Measurements from ENCODE around the gene ZNF432. TPM values are rescaled to one million over a fixed set of nuclear protein-coding genes. Genes with fewer than 3 reads are reported as not detected.

The ZNF432 gene
- total and polyA plus RNA-seq, 10 of the 15 experiments (the other 5 are each of a cell fraction or from before 2014, with no cell fraction given): 1.7 to 7.2 (median 4.3) TPM

DNA sequence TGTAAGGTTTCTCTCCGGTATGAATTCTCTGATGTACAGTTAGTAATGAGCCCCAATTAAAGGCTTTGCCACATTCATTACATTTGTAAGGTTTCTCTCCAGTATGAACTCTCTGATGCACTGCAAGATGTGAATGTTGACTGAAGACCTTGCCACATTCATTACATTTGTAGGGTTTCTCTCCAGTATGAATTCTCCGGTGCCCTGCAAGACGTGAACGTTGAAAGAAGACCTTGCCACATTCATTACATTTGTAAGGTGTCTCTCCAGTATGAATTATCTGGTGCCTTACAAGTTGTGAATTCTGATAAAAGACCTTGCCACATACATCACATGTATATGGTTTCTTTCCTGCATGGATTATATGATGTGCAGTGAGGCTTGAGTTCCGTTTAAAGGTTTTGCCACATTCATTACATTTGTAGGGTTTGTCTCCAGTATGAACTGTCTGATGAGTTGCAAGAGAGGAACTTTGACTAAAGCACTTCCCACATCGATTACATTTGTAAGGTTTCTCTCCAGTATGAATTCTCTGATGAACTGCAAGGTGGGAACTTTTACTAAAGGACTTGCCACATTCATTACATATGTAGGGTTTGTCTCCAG is 17.7 kb upstream of the ZNF432 start:
- H3K4me2 ChIP-seq (ENCODE audit: control insufficient read depth, insufficient read depth): no peak overlapping the region
- DNase-seq (ENCODE audit: low read depth, low spot score) (no peak), ATAC-seq (no peak), FAIRE-seq (no peak)
- H3K9ac ChIP-seq (ENCODE audit: control insufficient read depth, insufficient read depth, low read length): no peak overlapping the region
- ChIA-PET CTCF (no interaction called here), SMC1A (ENCODE audit: uncharacterized antibody, unreplicated experiment) (no interaction called here), RAD21 (ENCODE audit: unreplicated experiment) (no interaction called here), POLR2A (no interaction called here)
- no peak overlapping the region for H3K4me3 ChIP-seq
- H3K79me2 ChIP-seq (ENCODE audit: control insufficient read depth, insufficient read depth, low read length): no peaks in the 10 kb centered on the region
- H3K9me3 ChIP-seq (replicated peaks; ENCODE audit: control insufficient read depth, insufficient read depth, low read length): peaks cover 63% of the 10 kb centered on the region
- H4K20me1 ChIP-seq (ENCODE audit: control insufficient read depth, insufficient read depth): no peaks in the 10 kb centered on the region
- in situ Hi-C loops (cut with MboI): no loop called here
- no peaks in the 10 kb centered on the region for H3K27me3 ChIP-seq (replicated peaks in 1 of 2; ENCODE audit: control insufficient read depth in 2 of 2, insufficient read depth in 2 of 2, low read length in 1 of 2)
- BruUV-seq (replicated peaks): no TSS peak
- H3K27ac ChIP-seq (ENCODE audit: control insufficient read depth, insufficient read depth): no peak overlapping the region
- intact Hi-C loops (cut with micrococcal nuclease; ENCODE audit: unreplicated experiment): no loop called here
- no peaks in the 10 kb centered on the region for H3K4me1 ChIP-seq (ENCODE audit: control insufficient read depth, insufficient read depth, low read length)
- over 99% methylated on average over 6 of the region's 6 CpGs for WGBS (ENCODE audit: insufficient coverage, insufficient replicate concordance, low lambda C conversion rate, missing lambda C conversion rate)
- TF ChIP-seq SPI1 (IDR thresholded peaks at IDR 0.05; ENCODE audit: borderline replicate concordance, insufficient read depth, low read depth, low read length) (no peak), SKIL (IDR thresholded peaks at IDR 0.05; ENCODE audit: low read depth, poor library complexity, severe bottlenecking) (no peak), CBFB (IDR thresholded peaks at IDR 0.05; ENCODE audit: low read depth) (no peak), ZNF274 (IDR thresholded peaks at IDR 0.05; ENCODE audit: insufficient read depth, insufficient read length) (peak; percentile 79)
- no peak overlapping the region for H2AFZ ChIP-seq (ENCODE audit: control insufficient read depth, low read depth, low read length)
- peaks cover 0 to 29% of the 10 kb centered on the region in 2 experiments for H3K36me3 ChIP-seq (ENCODE audit: control insufficient read depth in 2 of 2, insufficient read depth in 2 of 2, low read length in 1 of 2)

DNA sequence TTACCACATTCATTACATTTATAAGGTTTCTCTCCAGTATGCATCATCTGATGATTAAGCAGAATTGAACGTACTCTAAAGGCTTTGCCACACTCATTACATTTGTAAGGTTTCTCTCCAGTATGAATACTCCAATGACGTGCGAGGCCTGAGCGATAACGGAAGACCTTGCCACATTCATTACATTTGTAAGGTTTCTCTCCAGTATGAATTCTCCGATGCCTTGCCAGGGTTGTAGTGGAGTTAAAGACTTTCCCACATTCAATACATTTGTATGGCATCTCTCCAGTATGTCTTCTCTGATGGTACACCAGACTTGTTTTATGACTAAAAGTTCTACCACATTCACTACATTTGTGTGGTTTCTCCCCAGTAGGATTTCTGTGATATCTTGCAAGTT is 16.8 kb upstream of the ZNF432 start:
- Histone ChIP-seq H3K4me1 (ENCODE audit: control insufficient read depth, insufficient read depth, low read length) (no peaks in the 10 kb centered on the region), H3K9me3 (replicated peaks; ENCODE audit: control insufficient read depth, insufficient read depth, low read length) (peaks cover 62% of the 10 kb centered on the region), H3K79me2 (ENCODE audit: control insufficient read depth, insufficient read depth, low read length) (no peaks in the 10 kb centered on the region), H3K27ac (ENCODE audit: control insufficient read depth, insufficient read depth) (no peak overlapping the region), H3K36me3 (ENCODE audit: control insufficient read depth in 2 of 2, insufficient read depth in 2 of 2, low read length in 1 of 2) (peaks cover 0 to 24% of the 10 kb centered on the region in 2 experiments), H3K4me2 (ENCODE audit: control insufficient read depth, insufficient read depth) (no peak overlapping the region), H2AFZ (ENCODE audit: control insufficient read depth, low read depth, low read length) (no peak overlapping the region), H3K9ac (ENCODE audit: control insufficient read depth, insufficient read depth, low read length) (no peak overlapping the region), H3K27me3 (replicated peaks in 1 of 2; ENCODE audit: control insufficient read depth in 2 of 2, insufficient read depth in 2 of 2, low read length in 1 of 2) (no peaks in the 10 kb centered on the region), H4K20me1 (ENCODE audit: control insufficient read depth, insufficient read depth) (no peaks in the 10 kb centered on the region), H3K4me3 (no peak overlapping the region)
- FAIRE-seq: no peak
- 99% methylated on average over 6 of the region's 6 CpGs for WGBS (ENCODE audit: insufficient coverage, insufficient replicate concordance, low lambda C conversion rate, missing lambda C conversion rate)
- intact Hi-C loops (cut with micrococcal nuclease; ENCODE audit: unreplicated experiment) (no loop called here), in situ Hi-C loops (cut with MboI) (no loop called here)
- TF ChIP-seq, protein P1, sequence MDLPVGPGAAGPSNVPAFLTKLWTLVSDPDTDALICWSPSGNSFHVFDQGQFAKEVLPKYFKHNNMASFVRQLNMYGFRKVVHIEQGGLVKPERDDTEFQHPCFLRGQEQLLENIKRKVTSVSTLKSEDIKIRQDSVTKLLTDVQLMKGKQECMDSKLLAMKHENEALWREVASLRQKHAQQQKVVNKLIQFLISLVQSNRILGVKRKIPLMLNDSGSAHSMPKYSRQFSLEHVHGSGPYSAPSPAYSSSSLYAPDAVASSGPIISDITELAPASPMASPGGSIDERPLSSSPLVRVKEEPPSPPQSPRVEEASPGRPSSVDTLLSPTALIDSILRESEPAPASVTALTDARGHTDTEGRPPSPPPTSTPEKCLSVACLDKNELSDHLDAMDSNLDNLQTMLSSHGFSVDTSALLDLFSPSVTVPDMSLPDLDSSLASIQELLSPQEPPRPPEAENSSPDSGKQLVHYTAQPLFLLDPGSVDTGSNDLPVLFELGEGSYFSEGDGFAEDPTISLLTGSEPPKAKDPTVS (IDR thresholded peaks at IDR 0.05; ENCODE audit: low read depth, low read length): no peak
- TF ChIP-seq SPI1 (IDR thresholded peaks at IDR 0.05; ENCODE audit: borderline replicate concordance, insufficient read depth, low read depth, low read length) (no peak), USF1 (IDR thresholded peaks at IDR 0.05; ENCODE audit: borderline replicate concordance, extremely low read length, insufficient read depth, low read depth, low read length) (no peak), SIX5 (IDR thresholded peaks at IDR 0.05; ENCODE audit: low read depth, low read length, severe bottlenecking) (no peak), LARP7 (IDR thresholded peaks at IDR 0.05) (no peak), FOS (IDR thresholded peaks at IDR 0.05; ENCODE audit: borderline replicate concordance, extremely low read depth, insufficient read length) (no peak), PAX8 (IDR thresholded peaks at IDR 0.05) (no peak)
- POLR2A ChIA-PET: no interaction called here
- CTCF ChIA-PET: no interaction called here
- no peak for ATAC-seq
- SMC1A ChIA-PET (ENCODE audit: uncharacterized antibody, unreplicated experiment): no interaction called here
- DNase-seq (ENCODE audit: low read depth, low spot score): no peak
- RAD21 ChIA-PET (ENCODE audit: unreplicated experiment): no interaction called here
- BruUV-seq (replicated peaks): no TSS peak
